Trophoblast cell (in vitro differentiated cells and primary cell): ENCODE results near the gene CDC6.

Experiments used
- DNase-seq, 2 donors: peaks; one replicate each; pipeline ENCODE4 v3.0.0-alpha.2; 2016
- H2AFZ ChIP-seq: 2 replicates; pipeline ENCODE4 v1.6.1; 2013; ENCODE audit warnings: low read length, moderate library complexity, mild to moderate bottlenecking; ENCODE audit not compliant: insufficient read depth, poor library complexity
- H2AK5ac ChIP-seq: 2 replicates; pipeline ENCODE4 v1.6.1; 2013; ENCODE audit warnings: mild to moderate bottlenecking, low read length
- H2BK120ac ChIP-seq: 2 replicates; pipeline ENCODE4 v1.6.1; 2013; ENCODE audit warnings: low read length, mild to moderate bottlenecking, moderate library complexity; ENCODE audit not compliant: insufficient read depth, poor library complexity
- H2BK12ac ChIP-seq: 2 replicates; pipeline ENCODE4 v1.6.1; 2013; ENCODE audit warnings: mild to moderate bottlenecking, low read length, moderate library complexity
- H2BK5ac ChIP-seq: 2 replicates; pipeline ENCODE4 v1.6.1; 2013; ENCODE audit warnings: low read length, low read depth, moderate library complexity, mild to moderate bottlenecking; ENCODE audit not compliant: poor library complexity
- H3K14ac ChIP-seq: 2 replicates; pipeline ENCODE4 v1.6.1; 2013; ENCODE audit warnings: mild to moderate bottlenecking, low read length
- H3K18ac ChIP-seq: 2 replicates; pipeline ENCODE4 v1.6.1; 2013; ENCODE audit warnings: mild to moderate bottlenecking, low read length
- H3K23ac ChIP-seq: 2 replicates; pipeline ENCODE4 v1.6.1; 2013; ENCODE audit warnings: low read length
- H3K27ac ChIP-seq: 2 replicates; pipeline ENCODE4 v1.5.1; 2013; ENCODE audit warnings: low read depth, mild to moderate bottlenecking, inconsistent platforms, low read length, moderate library complexity
- H3K27me3 ChIP-seq: 2 replicates; pipeline ENCODE4 v1.6.1; 2013; ENCODE audit warnings: inconsistent platforms, mild to moderate bottlenecking, low read length, moderate library complexity; ENCODE audit not compliant: insufficient read depth
- H3K36me3 ChIP-seq, 2 experiments: 1 replicate in 1 of 2; 2 replicates in 1 of 2; pipeline ENCODE4 v1.6.1; 2013; ENCODE audit warnings: low read length in 2 of 2, mild to moderate bottlenecking in 2 of 2, moderate library complexity in 1 of 2; ENCODE audit not compliant: insufficient read depth in 2 of 2, control insufficient read depth in 1 of 2
- H3K4ac ChIP-seq: 2 replicates; pipeline ENCODE4 v1.6.1; 2013; ENCODE audit warnings: low read depth, mild to moderate bottlenecking, low read length, moderate library complexity
- H3K4me1 ChIP-seq, 2 experiments: 1 replicate in 1 of 2; 2 replicates in 1 of 2; pipeline ENCODE4 v1.6.1; 2013; ENCODE audit warnings: low read length in 2 of 2, mild to moderate bottlenecking in 2 of 2, moderate library complexity in 1 of 2; ENCODE audit not compliant: insufficient read depth in 2 of 2, control insufficient read depth in 1 of 2
- H3K4me2 ChIP-seq: 2 replicates; pipeline ENCODE4 v1.6.1; 2013; ENCODE audit warnings: inconsistent platforms, mild to moderate bottlenecking, low read length, moderate library complexity
- H3K4me3 ChIP-seq: 2 replicates; pipeline ENCODE4 v1.5.1; 2013; ENCODE audit warnings: mild to moderate bottlenecking, low read depth, low read length, inconsistent platforms
- H3K79me1 ChIP-seq: one replicate; pipeline ENCODE4 v1.6.1; 2013; ENCODE audit warnings: low read length
- H3K79me2 ChIP-seq: 2 replicates; pipeline ENCODE4 v1.6.1; 2013; ENCODE audit warnings: low read length, mild to moderate bottlenecking; ENCODE audit not compliant: control insufficient read depth, insufficient read depth, poor library complexity
- H3K9ac ChIP-seq: 2 replicates; pipeline ENCODE4 v1.6.1; 2013; ENCODE audit warnings: mild to moderate bottlenecking, low read length
- H3K9me3 ChIP-seq: 2 replicates; pipeline ENCODE4 v1.6.1; 2013; ENCODE audit warnings: low read depth, mild to moderate bottlenecking, control low read depth, inconsistent platforms, low read length; ENCODE audit not compliant: insufficient read depth
- H4K12ac ChIP-seq: 2 replicates; pipeline ENCODE4 v1.6.1; 2013; ENCODE audit warnings: low read depth, mild to moderate bottlenecking, low read length, moderate library complexity
- H4K8ac ChIP-seq: 2 replicates; pipeline ENCODE4 v1.6.1; 2013; ENCODE audit warnings: low read depth, mild to moderate bottlenecking, low read length, moderate library complexity
- H4K91ac ChIP-seq: one replicate; pipeline ENCODE4 v1.6.1; 2013; ENCODE audit warnings: low read depth, mild to moderate bottlenecking, low read length, moderate library complexity
- WGBS: extraction: QIAGEN DNeasy Blood & Tissue Kit; methylation state at CpG from one replicate; pipeline ENCODE4 v1.1.7; 2013; ENCODE audit warnings: missing lambda C conversion rate; ENCODE audit not compliant: insufficient read length, insufficient coverage; ENCODE audit errors: extremely low coverage; 5-methylcytosine and 5-hydroxymethylcytosine counted together

CDC6 gene

GRCh38 chr17:40286473-40286872, 1.2 kb upstream of the CDC6 start:
- Histone ChIP-seq H3K79me2 (peaks cover 3% of the 10 kb centered on the region), H3K4ac (no peak overlapping the region), H3K4me2 (no peak overlapping the region), H2BK5ac (no peak overlapping the region), H3K27me3 (no peaks in the 10 kb centered on the region), H2AFZ (no peak overlapping the region), H3K27ac (no peak overlapping the region), H3K36me3 (peaks cover 2 to 10% of the 10 kb centered on the region in 2 experiments), H3K23ac (no peak overlapping the region), H3K79me1 (peaks cover 5% of the 10 kb centered on the region), H2BK12ac (no peak overlapping the region), H2AK5ac (no peak overlapping the region), H3K9ac (no peak overlapping the region), H3K4me3 (no peak overlapping the region), H3K14ac (no peak overlapping the region), H4K91ac (no peak overlapping the region), H4K12ac (no peak overlapping the region), H3K18ac (no peak overlapping the region), H4K8ac (no peak overlapping the region), H2BK120ac (no peak overlapping the region), H3K9me3 (no peaks in the 10 kb centered on the region), H3K4me1 (peaks cover 13 to 19% of the 10 kb centered on the region in 2 experiments)
- DNase-seq, result no peak
- WGBS, result no CpG with 5 or more reads among the region's 2 CpGs

GRCh38 chr17:40287159-40287493, 553 bp upstream of the CDC6 start:
- Histone ChIP-seq H3K79me1 (peaks cover 5% of the 10 kb centered on the region), H3K9me3 (no peaks in the 10 kb centered on the region), H3K9ac (no peak overlapping the region), H2BK12ac (no peak overlapping the region), H3K27me3 (no peaks in the 10 kb centered on the region), H3K4me3 (no peak overlapping the region), H2BK120ac (no peak overlapping the region), H4K8ac (peak overlapping the region; percentile 70), H3K4ac (no peak overlapping the region), H3K79me2 (peaks cover 3% of the 10 kb centered on the region), H3K14ac (no peak overlapping the region), H3K27ac (no peak overlapping the region), H3K4me1 (peaks cover 13 to 16% of the 10 kb centered on the region in 2 experiments), H4K91ac (no peak overlapping the region), H2AFZ (peak overlapping the region; percentile 11), H3K4me2 (peak overlapping the region; percentile 50), H2BK5ac (no peak overlapping the region), H3K36me3 (peaks cover 6 to 15% of the 10 kb centered on the region in 2 experiments), H2AK5ac (no peak overlapping the region), H3K18ac (no peak overlapping the region), H4K12ac (no peak overlapping the region), H3K23ac (no peak overlapping the region)
- no CpG with 5 or more reads among the region's 4 CpGs for WGBS
- no peak for DNase-seq

DNA sequence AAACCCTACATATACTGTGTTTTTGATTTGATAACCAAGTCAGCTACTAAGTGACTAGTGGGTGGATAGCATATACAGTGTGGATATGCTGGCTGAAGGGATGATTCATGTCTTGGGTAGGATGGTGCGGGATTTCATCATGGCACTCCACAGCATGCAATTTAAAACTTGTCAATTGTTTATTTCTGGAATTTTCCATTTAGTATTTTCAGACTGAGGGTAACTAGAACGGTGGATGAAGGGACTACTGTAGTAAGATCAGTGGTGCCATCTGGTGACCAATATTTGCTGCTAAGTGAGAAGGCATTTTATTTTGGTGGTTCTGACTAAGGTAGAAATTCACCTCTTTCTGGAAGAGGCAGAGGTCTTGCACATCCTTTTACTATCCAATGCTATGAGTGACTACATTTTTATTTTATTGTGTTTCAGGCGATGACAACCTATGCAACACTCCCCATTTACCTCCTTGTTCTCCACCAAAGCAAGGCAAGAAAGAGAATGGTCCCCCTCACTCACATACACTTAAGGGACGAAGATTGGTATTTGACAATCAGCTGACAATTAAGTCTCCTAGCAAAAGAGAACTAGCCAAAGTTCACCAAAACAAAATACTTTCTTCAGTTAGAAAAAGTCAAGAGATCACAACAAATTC, 3.1 kb downstream of the CDC6 start:
- no peak overlapping the region for H4K91ac ChIP-seq
- H3K4me1 ChIP-seq, result peaks cover 0 to 4% of the 10 kb centered on the region in 2 experiments
- no peak overlapping the region for H2AK5ac ChIP-seq
- no peak overlapping the region for H2BK12ac ChIP-seq
- no peak overlapping the region for H2BK5ac ChIP-seq
- DNase-seq, result peak; percentile 81 to 96
- H3K4me2 ChIP-seq, result no peak overlapping the region
- no peak overlapping the region for H3K4me3 ChIP-seq
- H3K27me3 ChIP-seq, result no peaks in the 10 kb centered on the region
- H3K36me3 ChIP-seq, result peaks cover 16 to 26% of the 10 kb centered on the region in 2 experiments
- H4K8ac ChIP-seq, result no peak overlapping the region
- no peak overlapping the region for H3K14ac ChIP-seq
- H3K23ac ChIP-seq, result no peak overlapping the region
- no peak overlapping the region for H3K9ac ChIP-seq
- no peaks in the 10 kb centered on the region for H3K9me3 ChIP-seq
- H3K27ac ChIP-seq, result no peak overlapping the region
- H4K12ac ChIP-seq, result no peak overlapping the region
- no peak overlapping the region for H2BK120ac ChIP-seq
- peaks cover 2% of the 10 kb centered on the region for H3K79me1 ChIP-seq
- peaks cover 3% of the 10 kb centered on the region for H3K79me2 ChIP-seq
- no peak overlapping the region for H3K18ac ChIP-seq
- H2AFZ ChIP-seq, result no peak overlapping the region
- no CpG with 5 or more reads among the region's 4 CpGs for WGBS
- no peak overlapping the region for H3K4ac ChIP-seq

DNA sequence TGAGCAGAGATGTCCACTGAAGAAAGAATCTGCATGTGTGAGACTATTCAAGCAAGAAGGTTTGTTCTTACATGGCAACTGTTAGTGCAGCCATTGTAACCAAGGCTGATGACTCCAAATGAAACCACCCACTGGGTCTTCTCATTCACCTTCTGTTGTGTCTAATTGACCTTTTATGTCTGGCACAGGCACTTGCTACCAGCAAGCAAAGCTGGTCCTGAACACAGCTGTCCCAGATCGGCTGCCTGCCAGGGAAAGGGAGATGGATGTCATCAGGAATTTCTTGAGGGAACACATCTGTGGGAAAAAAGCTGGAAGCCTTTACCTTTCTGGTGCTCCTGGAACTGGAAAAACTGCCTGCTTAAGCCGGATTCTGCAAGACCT, 3.6 kb downstream of the CDC6 start:
- H2AFZ ChIP-seq, result no peak overlapping the region
- H3K27me3 ChIP-seq, result no peaks in the 10 kb centered on the region
- H3K4me1 ChIP-seq, result peaks cover 0 to 4% of the 10 kb centered on the region in 2 experiments
- no peak overlapping the region for H3K4ac ChIP-seq
- no peak overlapping the region for H3K14ac ChIP-seq
- no peak overlapping the region for H3K4me3 ChIP-seq
- H3K9ac ChIP-seq, result no peak overlapping the region
- H3K23ac ChIP-seq, result no peak overlapping the region
- no peak overlapping the region for H2AK5ac ChIP-seq
- no peaks in the 10 kb centered on the region for H3K9me3 ChIP-seq
- H3K79me1 ChIP-seq, result peaks cover 2% of the 10 kb centered on the region
- H2BK120ac ChIP-seq, result no peak overlapping the region
- peaks cover 3% of the 10 kb centered on the region for H3K79me2 ChIP-seq
- no peak overlapping the region for H3K27ac ChIP-seq
- H3K18ac ChIP-seq, result no peak overlapping the region
- DNase-seq, result no peak
- no peak overlapping the region for H2BK12ac ChIP-seq
- peaks cover 18 to 30% of the 10 kb centered on the region in 2 experiments for H3K36me3 ChIP-seq
- H4K12ac ChIP-seq, result no peak overlapping the region
- WGBS, result no CpG with 5 or more reads among the region's 2 CpGs
- H4K91ac ChIP-seq, result no peak overlapping the region
- H3K4me2 ChIP-seq, result no peak overlapping the region
- H4K8ac ChIP-seq, result no peak overlapping the region
- no peak overlapping the region for H2BK5ac ChIP-seq
